Pulmonary artery endothelial cell (primary cell): ENCODE measurements around the gene PET100. TPM values are rescaled to one million over a fixed set of nuclear protein-coding genes. Genes with fewer than 3 reads are reported as not detected.

ENCODE experiments used
- DNase-seq: peaks from one replicate; pipeline ENCODE4 v3.0.0-alpha.2; 2011; ENCODE audit warnings: low read depth, low spot score
- total RNA-seq: library from RNA; depleted of rRNA; stranded (reverse); fragments of >200 nt; gene quantifications from 2 replicates; pipeline ENCODE4 v1.2.3, GENCODE V29; 2014

The PET100 gene
- total RNA-seq, 1 donor from 2014 or later, result 28.9 TPM

DNA sequence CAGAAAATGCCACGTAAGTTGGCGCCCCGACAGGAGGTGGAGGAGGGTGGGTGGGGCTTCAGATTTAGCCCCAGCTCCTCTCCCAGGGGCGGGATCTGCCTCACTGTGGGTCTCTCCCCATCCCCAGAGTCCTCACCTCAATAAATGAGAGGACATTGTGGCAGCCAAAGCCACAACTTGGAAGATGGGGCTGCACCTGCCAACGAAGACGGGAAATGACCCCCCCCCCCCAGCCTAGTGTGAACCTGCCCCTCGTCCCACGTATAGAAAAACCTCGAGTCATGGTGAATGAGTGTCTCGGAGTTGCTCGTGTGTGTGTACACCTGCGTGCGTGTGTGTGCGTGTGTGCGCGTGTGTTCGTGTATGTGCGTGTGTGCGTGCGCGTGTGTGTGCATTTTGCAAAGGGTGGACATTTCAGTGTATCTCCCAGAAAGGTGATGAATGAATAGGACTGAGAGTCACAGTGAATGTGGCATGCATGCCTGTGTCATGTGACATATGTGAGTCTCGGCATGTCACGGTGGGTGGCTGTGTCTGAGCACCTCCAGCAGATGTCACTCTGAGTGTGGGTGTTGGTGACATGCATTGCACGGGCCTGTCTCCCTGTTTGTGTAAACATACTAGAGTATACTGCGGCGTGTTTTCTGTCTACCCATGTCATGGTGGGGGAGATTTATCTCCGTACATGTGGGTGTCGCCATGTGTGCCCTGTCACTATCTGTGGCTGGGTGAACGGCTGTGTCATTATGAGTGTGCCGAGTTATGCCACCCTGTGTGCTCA, 49.6 kb downstream of the PET100 start:
- no peak for DNase-seq

DNA sequence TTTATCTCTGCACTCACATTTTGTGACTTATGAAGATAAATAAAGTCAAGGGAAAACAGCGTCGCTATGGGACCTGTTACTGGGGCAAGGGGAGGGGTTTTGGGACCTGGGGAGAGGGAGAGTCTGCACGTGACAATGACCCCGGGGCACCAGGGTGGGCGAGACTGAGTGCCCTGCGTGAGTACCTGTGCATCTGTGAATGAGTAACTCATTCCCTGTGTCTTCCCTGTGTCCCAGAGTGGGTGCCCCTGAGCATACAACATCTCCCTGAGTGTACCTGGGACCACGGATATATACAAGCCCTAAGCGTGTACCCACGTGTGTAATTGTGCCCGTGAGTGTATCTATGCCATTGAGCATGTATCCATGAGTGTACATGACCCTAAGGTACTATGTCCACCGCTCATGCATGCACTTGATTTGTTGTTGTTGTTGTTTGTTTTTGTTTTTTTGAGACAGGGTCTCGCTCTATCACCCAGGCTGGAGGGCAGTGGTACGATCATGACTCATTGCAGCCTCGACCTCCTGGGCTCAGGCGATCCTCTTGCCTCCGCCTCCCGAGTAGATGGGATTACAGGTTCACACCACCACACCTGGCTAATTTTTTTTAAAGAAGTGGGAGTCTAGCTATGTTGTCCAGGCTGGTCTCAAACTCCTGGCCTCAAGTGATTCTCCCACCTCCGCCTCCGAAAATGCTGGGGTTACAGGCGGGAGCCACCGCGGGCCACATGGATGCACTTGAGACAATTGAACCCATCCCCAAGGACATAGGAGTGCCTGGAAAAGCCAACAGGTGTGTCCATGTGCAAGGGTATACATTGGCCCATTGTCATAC, 50.4 kb downstream of the PET100 start:
- DNase-seq, result no peak

DNA sequence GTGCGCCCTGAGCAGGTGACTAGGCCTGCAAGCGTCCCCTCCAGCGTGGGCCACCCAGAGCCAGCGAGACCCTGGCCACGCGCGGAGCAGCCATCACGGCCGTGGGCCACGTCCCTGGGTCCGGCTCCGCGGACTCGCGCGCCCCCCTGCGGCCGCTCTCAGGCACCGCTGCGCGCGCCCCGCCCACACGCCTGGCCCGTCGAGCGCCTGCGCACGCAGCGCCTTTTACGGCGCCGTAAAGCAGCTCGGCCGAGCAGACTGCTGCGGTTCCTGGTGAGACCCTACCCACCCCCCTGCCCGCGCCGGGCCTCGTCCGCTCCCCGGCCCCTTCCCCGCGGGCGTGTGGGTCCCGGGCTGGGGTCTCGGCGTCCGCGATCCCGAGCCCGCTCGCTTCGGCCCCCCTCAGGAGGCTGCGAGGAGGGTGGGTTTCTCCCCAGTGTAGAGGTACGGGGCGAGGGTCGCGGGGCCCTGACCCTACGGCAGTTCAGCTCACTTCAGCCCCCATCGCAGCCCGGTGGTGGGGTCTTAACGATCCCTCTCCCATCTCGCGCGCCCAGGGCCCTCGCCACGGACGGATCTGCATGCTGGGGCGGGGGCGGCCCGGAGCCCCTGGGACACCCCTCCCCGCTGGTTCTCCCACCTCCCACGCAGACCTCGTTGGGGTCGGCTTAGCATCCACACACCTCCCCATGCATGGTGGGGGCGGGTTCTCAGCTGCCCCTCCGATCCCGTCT, 51.2 kb downstream of the PET100 start, which contains the start of gene TRAPPC5:
TSS of gene TRAPPC5 (plus strand) at position 228 of the 734 bp plus-strand sequence. CDS start 1,421 bp downstream, outside the sequence.
- peak; percentile 36 for DNase-seq

Other genes starting within 250 kb of the PET100 start
- 0.46 and 1.9 TPM in 2 replicates for gene PEX11G, start 140.8 kb upstream of the PET100 start, total RNA-seq
- gene ZNF358, start 113.7 kb upstream of the PET100 start, total RNA-seq, result 11.7 and 16.0 TPM in 2 replicates
- gene MCOLN1, start 107.2 kb upstream of the PET100 start, total RNA-seq, result 3.8 and 6.2 TPM in 2 replicates
- gene PNPLA6, start 94.1 kb upstream of the PET100 start, total RNA-seq, result 82.8 and 106 TPM in 2 replicates
- gene CAMSAP3, start 33.9 kb upstream of the PET100 start, total RNA-seq, result 0.13 and 0.21 TPM in 2 replicates
- gene XAB2, start 248 bp upstream of the PET100 start, total RNA-seq, result 23.9 and 30.6 TPM in 2 replicates
- not detected in 2 replicates for gene PCP2, start 3.9 kb downstream of the PET100 start, total RNA-seq
- 29.5 and 30.9 TPM in 2 replicates for gene STXBP2, start 7.3 kb downstream of the PET100 start, total RNA-seq
- gene RETN, start 39.3 kb downstream of the PET100 start, total RNA-seq, result not detected in 2 replicates
- gene MCEMP1, start 47.3 kb downstream of the PET100 start, total RNA-seq, result not detected in 2 replicates
- gene TRAPPC5, start 51.0 kb downstream of the PET100 start, total RNA-seq, result 121 and 191 TPM in 2 replicates
- not detected in 2 replicates for gene FCER2, start 72.3 kb downstream of the PET100 start, total RNA-seq
- gene CLEC4G, start 102.3 kb downstream of the PET100 start, total RNA-seq, result not detected in 2 replicates
- not detected in 2 replicates for gene CD209, start 117.7 kb downstream of the PET100 start, total RNA-seq
- 0.07 and 0.21 TPM in 2 replicates for gene CLEC4M, start 133.4 kb downstream of the PET100 start, total RNA-seq
- gene EVI5L, start 200.4 kb downstream of the PET100 start, total RNA-seq, result 11.7 and 13.9 TPM in 2 replicates
- 0.07 TPM in 1 of 2 replicates, not detected in the other for gene PRR36, start 244.6 kb downstream of the PET100 start, total RNA-seq